ENCODE data around the gene ABCG8.

ABCG8 gene

DNA sequence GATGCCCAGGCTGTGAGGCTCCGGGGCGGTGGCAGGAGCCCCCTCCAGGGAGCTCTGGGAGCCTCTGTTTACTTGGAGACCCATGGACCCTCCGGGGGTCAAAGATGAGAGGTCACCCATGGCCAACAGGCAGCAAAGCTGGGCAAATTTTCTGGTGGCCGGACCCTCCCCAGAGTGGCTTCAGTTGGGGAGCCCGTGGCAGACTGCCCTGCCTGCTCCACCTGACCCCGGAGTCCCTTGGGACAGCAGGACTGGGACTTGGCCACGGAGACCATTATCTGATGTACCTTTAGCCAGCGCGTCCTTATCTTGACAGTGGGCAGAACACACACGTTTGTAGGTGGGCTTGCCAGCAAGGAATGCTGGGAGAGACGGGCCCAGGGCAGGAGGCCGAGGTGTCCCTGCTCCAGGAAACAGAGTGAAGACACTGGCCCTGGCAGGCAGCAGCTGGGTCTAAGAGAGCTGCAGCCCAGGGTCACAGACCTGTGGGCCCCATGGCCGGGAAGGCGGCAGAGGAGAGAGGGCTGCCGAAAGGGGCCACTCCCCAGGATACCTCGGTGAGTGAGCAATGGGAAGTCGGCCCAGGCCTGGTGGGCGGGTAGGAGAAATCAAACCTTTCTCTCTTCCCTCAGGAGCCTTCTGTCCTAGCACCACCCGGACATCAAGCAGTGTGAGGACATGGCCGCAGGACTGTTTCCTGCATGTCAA is at the start of gene ABCG8, which contains the start of gene ABCG5:
Gene ABCG8, plus strand, starts transcription at position 412 of the 708 bp plus-strand sequence. Its CDS starts 83 bp downstream, at position 495.
Gene ABCG5, minus strand, starts transcription at position 280 of the 708 bp plus-strand sequence. Its CDS starts 160 bp downstream, at position 120.
- DNase-seq (ENCODE audit: low read depth): no peak

DNA sequence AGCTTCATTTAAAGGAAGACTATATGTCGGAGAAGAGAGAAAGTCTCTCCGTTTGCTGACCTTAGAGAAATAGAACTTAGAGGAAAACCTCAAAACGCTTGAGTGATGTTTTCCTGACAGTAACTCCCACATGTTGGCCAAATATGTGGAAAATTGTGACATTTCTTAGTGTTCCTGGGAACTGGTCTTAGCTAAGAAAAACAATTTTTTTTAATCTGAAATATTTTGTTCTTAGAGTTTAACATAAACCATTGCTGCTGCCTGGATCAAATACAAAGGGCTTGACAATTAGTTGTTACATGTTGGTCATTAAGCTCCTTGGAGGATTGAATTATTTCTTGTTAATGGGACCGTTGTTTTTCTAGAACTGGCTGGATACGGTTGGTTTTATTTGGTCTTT is 48.6 kb upstream of the ABCG8 start:
- no peak for DNase-seq (ENCODE audit: low read depth)

DNA sequence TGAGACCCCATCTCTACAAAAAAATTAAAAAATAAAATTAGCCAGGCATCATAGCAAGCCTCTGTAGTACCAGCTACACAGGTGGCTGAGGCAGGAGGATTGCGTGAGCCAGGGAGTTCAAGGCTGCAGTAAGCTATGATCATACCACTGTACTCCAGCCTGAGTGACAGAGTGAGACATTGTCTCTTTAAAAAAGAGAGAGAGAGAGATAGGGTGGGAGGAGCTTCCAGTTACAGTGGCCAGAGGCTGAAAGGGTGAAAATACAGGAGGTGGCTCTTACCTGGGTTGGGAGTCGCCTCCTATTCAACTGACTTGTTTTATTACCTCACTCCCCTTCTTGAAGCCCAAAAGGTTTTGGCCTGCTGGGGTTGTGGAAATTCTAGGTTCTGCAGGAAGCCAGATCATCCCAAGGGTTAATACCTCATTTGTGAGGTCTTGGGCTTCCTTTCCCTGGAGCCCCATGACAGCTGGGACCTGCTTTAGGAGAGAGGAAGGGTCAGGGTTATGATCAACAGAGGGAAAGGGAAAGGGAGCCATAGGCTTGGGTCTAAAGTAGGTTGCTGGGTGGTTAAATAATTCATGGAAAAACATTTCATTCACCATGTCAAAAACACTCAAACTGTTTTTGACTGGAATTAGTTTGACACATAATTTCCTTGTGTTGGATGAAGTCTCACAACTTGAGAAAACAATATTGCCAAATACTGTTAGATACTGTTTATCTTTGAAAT is 47.6 kb upstream of the ABCG8 start:
- no peak for DNase-seq (ENCODE audit: low read depth)

DNA sequence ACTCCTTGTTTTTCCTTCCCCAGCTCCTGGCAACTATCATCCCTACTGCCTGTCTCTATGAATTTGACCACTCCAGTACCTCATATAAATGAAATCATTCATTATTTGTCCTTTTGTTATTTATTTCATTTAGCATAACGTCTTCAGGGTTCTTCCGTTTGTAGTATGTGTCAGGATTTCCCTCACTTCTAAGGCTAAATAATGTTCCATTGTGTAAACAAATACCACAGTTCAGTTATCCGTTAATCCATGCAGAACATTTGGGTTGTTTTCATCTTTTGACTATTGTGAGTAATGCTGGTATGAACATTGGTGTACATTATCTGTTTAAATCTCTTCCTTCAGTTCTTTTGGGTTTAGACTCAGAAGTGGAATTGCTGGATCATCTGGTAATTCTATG is 46.1 kb upstream of the ABCG8 start:
- no peak for DNase-seq (ENCODE audit: low read depth)

DNA sequence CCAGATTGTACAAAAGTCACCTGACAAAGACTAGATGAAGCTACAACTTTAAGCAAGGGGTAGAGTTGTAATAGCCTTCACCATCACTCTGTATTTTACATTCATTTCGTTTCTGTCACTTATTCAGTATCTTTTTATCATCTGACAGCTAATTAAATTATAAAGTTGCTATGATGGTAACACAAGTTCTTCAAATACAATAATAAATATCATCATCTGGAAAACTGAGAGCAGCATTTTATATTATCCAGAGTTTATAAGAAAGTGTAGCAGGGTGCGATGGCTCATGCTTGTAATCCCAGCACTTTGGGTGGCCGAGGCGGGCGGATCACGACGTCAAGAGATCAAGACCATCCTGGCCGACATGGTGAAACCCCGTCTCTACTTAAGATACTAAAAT is 43.8 kb upstream of the ABCG8 start:
- no peak for DNase-seq (ENCODE audit: low read depth)

DNA sequence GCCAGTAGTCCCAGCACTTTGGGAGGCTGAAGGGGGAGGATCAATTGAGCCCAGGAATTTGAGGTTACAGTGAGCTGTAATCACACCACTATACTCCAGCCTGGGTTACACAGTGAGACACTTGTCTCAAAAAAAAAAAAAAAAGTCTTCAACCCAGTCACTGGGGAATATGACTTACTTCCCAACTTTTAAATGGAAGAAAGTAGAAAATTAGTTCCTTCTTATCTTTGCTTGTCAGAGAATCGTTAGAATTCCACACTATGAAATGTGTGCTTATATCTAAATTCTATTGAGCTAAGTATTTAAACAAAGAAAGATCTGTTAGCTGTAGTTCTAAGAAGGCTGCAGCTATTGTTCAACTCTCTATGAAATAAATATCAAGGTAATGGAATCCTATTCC is 42.6 kb upstream of the ABCG8 start:
- no peak for DNase-seq (ENCODE audit: low read depth)

DNA sequence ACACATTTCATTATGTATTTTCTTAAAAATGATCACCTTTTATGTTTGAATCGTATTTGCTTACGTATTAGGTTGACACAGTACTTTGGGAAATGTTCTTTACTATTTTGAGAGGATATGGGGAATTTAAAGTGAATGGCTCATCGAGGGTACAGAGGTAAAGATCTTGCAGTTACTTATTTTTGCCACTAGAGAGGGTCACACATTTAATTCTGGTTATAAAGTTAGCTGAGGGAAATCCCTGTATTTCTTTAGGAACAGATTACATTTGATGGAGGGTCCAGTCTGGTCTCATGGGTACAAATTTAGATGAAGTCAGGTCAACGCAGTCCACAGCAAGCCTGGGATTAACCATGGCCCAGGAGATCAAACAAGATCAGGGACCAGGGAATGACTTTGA is 40.5 kb upstream of the ABCG8 start:
- DNase-seq (ENCODE audit: low read depth): no peak

DNA sequence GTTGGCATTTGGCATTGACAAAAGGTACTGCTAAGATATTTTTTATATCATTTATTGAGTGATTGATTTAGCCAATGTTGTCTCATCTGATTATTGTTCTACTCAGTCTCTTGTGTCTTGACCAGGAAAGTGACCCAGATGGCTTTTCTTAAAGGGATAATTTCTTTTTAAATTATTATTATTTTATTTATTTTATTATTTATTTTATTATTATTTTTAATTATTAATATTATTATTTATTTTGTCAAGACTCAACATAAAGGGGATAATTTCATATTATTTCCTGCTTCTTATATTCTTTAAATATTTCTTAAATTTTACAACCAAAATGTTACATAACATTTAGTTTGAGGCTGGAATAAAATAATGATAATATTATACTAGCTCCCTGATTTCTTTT is 37.9 kb upstream of the ABCG8 start:
- DNase-seq (ENCODE audit: low read depth): no peak

DNA sequence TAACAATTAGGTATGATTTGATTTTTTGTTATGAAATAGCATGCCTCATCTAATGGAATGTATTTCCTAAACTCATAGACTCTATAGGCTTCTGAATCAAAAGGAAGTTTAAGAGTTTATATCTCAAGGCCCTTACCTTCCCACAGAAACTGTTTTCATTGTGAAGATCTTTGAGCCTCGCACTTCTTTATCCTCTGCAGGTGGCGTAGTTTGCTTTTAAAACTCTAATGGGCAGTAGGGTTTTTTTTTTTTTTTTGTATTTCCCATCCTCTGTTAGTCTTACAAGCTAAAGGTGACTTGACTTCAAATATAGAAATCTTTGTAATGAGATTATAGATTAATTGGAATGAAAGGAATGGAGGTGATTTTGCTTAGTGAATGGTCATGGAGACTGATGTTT is 36.6 kb upstream of the ABCG8 start:
- no peak for DNase-seq (ENCODE audit: low read depth)

DNA sequence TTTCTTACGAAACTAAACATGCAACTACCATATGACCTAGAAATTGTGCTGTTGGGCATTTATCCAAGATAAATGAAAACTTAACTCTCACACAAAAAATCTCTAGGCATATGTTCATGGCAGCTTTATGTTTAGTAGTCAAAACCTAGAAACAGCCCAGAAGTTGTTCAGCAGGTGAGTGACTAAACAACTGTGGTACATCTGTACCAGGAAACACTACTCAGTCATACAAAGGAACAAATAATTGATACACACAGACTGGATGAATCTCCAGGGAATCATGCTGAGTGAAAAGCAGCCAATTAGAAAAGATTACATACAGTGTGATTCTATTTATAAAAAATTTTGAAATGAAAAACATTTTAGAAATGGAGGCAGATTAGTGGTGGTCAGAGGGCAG is 35.7 kb upstream of the ABCG8 start:
- DNase-seq (ENCODE audit: low read depth): no peak

DNA sequence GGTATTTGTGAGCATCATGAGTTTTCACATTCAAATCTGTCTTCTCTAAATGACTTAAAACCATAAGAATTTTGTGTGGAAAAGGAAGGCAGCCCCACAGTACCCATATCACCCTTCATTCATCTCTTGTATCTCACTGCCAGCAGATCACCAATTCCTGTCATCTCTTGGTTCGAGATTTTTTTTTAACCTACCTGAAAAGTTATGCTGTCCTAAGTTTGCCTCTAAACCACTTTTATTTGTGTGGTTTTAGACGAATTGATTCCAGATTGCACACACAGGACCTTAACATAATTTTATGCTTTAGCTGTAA is 32.1 kb upstream of the ABCG8 start:
- DNase-seq (ENCODE audit: low read depth): no peak

DNA sequence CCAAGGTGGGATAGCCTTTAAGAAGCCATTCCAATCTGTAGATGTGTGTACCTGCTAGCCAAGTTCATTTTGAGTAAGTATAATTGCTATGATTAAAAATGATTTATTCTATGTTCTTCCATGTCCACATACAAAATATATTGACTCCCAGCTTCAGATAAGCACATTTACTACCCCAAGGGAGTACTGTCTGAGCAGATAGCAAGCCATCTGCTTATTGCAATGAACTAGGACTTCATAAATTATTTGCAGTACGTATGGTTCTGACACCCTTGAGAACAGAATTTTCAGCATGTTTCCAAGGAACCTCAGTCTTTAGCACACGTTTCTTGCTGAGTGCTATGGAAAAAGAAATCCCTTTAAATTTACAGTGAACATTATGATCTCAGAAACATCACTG is 28.3 kb upstream of the ABCG8 start:
- DNase-seq (ENCODE audit: low read depth): no peak

DNA sequence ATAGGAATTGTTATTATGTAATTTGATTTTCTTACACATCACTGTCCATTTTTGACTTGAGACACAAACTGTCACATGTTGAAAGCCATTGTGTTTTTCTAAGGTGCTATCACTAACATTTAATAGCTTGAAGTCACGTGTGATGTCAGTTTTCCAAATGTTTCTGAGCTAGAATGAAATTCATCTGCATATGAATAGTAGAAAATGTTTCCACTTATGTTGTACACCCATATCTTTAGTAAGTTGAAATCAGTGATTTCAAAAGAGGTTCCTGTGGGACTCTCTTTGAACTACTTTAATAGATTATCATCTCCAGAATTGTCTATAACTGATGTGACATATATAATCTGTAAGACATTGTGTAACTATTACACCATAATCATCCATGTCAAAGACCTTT is 27.9 kb upstream of the ABCG8 start:
- DNase-seq (ENCODE audit: low read depth): no peak

DNA sequence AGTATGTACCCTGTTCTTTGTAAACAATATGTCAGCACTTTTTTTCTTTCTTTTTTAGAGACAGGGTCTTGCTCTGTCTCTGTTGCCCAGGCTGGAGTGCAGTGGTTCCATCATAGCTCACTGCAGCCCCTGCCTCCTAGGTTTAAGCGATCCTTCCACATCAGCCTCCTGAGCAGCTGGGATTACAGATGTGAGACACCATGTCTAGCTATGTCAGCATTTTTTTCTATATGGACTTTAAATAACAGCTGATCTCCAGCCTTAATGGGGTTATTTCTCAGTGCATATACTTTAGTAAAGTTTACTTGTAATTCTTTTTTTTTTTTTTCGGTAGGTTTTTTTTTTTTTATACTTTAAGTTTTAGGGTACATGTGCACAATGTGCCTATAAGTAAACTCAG is 26.8 kb upstream of the ABCG8 start:
- no peak for DNase-seq (ENCODE audit: low read depth)

DNA sequence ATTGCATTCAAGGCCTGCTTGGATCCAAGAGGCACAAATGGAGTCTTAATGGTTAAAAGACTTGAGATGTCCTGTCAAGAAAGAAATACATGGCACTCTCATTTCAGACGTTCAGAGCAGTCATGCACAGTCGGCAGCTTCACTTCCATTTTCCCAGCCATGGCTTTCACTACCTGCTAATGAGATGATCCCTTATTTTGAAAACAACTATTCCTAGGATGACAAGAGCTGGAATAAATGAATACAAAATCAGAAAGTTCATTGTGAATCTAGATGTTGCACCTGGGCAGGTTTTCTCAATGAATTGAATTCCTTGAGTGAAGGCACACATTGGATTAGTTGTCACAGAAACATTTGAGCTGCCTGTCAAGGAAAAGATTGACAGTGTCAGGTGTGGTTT is 25.8 kb upstream of the ABCG8 start:
- no peak for DNase-seq (ENCODE audit: low read depth)

DNA sequence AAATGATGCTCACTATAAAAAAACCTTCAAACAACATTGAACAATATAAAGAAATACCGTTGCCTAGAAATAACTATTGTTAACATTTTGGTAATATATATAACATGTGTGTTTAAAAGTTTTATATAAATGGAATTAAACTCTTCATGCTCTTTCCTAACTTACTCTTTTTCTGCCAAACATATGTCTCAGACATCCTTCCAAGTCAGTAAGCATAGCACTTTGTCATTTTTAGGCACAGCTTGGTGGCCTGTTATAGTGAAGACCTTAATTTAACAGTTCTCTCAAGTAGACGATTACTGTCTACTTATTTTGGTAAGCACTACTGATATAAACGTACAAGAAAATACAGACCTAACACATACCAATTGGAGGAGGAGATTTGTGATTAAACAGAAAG is 24.1 kb upstream of the ABCG8 start:
- DNase-seq (ENCODE audit: low read depth): no peak

DNA sequence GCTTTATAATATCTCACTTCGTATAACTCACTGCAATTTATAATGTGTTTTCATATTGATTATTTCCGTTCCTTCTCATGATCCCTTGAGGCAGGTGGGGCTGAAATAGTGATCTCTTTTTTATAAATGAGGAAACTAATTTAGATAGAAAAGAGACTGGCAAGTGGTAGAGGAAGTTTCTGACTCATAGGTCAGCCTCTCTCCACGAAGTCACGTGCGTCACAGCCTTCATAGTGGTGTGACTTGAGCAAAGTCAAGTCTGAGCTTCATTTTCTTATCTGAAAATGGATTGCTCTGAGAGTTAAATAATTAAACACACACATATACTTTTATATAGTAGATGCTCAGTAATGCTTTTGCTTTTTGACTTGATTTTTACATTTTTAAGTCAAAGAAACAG is 20.0 kb upstream of the ABCG8 start:
- DNase-seq (ENCODE audit: low read depth): no peak

DNA sequence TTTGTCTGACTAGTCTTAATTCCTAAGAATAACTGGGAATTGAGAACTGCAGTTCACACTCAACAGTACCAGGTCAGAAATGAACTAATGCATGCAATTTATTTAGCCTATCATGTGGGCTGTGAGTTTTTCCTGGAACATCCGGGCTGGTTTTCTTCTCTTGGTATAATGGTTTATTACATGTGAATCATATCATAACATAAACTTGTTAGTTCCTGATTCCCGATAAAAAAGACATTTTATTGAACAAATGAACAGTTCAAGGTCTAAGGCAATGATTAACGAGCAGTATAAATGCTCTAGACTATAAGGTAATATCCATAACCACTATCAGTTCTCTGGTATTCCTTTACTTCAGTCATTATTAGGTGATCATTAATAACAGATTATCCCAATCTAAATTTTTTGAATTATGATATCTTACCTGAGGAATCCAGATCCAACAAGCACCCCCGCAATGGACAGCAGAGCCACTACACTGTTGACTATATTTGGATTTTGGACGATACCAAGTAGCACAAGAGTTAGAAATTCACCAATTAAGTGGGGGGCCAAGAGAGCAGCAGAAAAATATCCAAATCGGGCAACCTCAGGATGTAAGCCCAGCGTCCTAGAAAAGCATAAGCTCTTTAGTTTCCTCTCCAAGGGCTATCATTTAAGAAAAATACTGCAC is 19.1 kb upstream of the ABCG8 start:
- no peak for DNase-seq (ENCODE audit: low read depth)

DNA sequence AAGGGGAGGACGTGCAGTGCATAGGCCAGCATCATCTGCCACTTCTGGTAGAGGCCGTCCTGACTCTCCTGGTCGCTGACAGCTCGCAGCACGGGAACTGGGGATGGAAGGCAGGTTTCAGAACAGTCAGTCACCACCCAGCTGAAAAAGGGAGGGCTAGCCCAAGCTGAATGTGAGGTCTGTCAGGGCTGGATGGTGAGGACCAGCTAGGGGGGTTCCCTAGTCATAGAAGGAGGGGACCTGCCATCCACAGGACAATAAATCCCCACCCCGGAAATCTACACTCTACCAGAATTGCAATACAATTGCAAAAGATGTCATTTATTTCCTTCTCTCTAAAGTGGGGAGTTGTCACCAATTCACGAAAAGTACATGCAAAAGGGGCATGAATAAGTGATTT is 15.9 kb upstream of the ABCG8 start:
- DNase-seq (ENCODE audit: low read depth): no peak

DNA sequence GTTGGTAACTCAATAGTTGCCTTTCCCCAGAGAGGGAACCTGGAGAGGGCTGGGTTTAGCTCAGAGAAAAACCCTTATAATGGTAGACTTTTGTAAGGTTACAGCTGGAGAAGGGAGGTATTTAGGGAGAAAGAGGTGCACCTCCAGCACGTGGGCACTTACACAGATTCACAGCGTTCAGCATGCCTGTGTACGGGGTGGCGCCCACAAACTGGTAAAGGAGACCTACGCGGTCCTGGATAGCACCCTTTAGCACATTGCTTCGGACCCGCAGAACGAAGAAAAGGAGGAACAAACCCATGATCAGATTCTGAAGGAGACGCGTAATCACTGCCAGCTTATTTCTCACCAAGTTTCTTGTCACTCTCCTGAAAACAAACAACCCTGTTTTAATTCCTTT is 15.0 kb upstream of the ABCG8 start:
- no peak for DNase-seq (ENCODE audit: low read depth)

DNA sequence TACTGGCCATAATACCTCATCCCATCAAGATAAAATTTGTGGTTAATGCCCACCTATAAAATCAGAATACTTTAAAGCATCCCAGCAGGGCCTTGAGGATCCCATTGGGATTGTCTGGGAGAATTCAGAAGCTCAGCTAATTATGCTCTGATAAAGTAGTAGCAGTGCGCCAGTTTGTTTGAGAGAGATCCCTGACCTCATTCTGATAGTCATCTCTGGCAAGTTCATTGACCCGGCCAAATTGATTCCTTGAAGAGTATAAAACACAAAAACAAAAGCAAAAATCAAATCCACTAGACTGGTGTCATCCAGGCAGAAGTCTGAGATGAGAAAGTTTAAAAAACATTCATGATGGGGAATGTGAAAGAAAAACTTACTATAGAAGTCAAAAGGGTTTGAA is 14.3 kb upstream of the ABCG8 start:
- DNase-seq (ENCODE audit: low read depth): no peak

DNA sequence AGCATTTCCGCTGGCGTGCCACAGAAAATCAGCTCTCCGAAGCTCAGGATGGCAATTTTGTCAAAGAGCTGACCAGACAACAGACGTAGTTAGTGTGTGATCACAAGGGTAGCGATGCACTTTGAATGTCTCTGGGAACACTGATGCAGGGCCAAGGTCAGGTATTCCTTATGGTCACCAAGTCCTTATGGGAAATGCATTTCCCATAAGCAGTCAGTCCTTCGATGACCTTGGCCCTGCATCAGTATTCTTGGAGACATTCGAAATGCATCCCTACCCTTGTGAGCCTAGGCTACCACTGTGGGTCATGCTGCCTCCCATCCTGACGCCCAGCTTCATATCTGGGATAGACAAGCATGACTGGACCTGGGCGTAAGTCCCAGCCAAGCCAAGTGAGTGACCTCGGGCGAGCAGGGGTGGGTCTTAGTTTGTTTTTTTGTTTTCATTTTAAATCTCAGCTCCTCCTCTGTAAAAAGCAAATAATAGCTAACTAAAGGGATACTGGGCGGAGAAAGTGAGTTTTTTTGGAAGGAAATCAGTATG is 13.7 kb upstream of the ABCG8 start:
- no peak for DNase-seq (ENCODE audit: low read depth)

DNA sequence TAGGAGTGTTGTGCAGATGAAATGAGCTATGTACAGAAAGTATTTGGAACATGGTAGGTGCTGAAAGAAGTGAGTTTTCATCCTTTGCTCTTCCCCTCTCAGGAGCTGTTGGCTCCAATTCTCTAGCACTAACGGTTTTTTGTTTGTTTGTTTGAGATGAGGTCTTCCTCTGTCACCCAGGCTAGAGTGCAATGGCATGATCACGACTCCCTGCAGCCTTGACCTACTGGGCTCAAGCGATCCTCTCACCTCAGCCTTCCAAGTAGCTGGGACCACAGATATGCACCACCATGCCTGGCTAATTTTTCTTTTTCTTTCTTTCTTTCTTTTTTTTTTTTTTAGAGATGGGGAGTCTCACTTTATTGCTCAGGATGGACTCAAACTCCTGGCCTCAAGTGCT is 12.9 kb upstream of the ABCG8 start:
- DNase-seq (ENCODE audit: low read depth): no peak
